Stimulated activated CD4-positive, alpha-beta T cell treated with anti-CD3 and anti-CD28 coated beads, TNF-alpha, amount 100 ng/mL, for 1 hour (primary cell): Measurements from ENCODE around the gene DENND4B.

Source experiments
- DNase-seq, 3 donors: peaks; one replicate each; pipeline ENCODE4 v3.0.0-alpha.2; 2020; ENCODE audit warnings: low read depth in 3 of 3, low spot score in 1 of 3

DENND4B gene

DNA sequence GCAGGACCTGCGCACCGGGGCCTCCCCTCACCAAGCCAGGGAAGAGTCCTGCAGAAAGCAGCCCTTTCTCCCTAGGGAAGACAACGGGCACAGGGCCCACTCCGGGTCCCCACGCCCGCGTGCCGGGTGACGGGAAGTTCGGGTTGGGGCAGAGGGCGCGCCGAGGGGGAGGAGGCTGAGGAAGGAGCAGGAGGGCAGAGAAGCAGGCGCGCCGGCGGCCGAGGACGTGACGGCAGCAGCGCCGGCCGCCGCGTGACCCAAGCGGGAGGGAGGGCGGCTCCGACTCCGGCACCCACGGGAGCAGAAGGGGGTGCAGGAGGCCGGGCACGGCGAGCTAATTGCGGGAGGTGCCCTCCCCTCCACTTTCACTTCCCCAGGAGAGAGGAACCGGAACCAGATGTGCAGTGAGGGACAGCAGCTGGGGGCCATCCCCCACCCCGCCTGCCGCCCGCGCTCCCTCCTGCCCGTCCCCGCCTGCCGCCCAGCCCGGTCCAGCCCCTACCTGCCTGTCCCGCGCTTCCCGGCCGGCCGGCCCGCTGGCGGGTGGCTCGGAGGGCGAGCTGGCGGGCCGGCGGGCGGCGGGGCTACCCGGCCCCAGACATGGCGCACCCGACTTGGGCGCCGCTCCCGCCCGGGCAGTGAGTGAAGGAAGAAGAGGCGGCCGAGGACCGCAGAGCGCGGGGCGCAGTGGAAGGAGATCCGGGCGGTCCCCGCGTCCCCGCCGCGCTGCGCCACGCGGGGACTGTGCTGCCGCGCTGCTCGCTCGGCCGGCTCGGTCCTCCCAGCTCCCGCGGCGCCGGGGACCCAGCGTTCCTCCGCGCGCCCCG is 510 bp downstream of the DENND4B start:
- DNase-seq, result peak in 2 of 3 donors; percentile 33 to 50

DNA sequence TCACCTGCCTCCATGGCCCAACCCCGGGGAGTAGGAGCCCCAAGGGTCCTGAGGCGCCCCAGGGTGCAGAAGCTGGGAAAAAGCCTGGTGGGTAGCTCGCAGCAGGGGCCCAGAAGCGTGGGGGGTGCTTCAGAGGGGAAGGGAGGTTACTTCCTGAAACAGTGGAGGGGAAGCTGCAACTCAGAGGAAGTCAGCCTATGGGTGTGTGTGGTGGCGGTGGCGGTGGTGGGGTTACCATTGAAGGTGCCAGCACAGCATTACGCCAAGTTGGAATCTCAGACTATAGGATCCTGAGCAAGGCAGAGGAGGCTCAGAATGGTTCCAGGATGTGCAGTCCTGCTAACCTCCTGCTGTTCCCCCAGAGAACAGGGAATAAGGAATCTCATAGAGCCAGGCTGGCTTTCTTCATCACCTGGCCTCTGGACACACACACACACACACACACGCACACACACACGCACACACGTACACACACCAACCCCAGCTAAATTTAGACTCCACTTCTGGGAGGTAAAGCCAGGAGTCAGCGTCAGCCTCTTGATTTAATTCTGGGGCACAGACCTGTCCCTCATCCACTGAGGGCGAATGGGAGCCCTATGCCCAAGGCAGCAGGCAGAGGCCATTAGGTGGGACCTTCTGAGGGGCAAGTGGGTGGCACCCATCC is 1.3 kb downstream of the DENND4B start:
- DNase-seq, result peak in 2 of 3 donors; percentile 44 to 47

DNA sequence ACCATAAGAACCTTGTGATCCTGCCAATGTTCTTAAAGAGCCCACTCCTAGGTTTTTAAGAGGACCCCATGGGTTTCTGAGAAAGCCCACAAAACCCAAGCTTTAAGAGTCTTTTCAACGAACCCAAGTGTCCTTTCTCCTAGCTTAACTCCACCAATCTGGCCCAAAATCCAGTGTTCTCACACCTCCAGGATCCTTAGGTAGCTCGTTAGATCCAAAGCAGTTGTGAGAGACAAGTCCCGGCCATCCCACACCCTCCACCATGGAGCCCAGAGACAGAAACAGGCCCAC is 1.7 kb downstream of the DENND4B start:
- DNase-seq, result no peak

DNA sequence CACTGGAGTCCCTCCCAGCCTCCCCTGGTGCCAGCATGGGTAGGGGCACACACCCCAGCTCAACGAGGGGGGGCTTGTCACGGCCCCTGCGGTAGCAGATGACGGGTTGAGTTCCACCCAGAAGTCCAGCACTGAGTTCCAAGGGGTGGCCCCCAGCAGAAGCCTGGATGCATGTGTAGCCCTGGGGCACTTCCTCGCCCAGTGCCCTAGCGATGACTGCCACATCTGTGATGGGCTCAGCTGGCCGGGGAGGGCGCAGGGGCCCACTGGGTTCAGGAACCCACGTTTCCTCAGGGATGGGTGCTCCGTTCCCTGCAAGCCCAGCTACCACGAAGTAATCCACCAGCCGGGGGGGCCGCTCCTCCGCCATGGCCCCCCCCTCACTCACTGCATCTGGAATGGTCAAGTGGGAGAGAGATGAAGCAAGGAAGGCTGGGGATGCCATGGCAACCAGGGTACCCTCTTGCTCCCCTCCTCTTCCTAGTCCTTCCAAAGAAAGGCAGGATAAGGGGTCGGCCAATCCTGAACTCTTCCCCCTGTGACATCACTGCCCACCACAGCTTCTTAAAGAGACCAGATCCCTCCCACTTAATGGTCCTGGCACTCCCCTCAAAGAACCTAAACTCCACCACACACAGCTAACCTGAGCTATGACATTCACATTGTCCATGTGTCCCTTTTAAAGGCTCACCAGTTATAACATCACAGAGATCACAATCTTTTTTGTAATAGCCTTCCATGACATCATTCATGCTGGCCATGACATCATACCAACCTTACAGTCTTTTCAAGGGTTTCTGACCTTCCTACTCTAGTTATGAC is 2.3 kb downstream of the DENND4B start:
- DNase-seq, result no peak

DNA sequence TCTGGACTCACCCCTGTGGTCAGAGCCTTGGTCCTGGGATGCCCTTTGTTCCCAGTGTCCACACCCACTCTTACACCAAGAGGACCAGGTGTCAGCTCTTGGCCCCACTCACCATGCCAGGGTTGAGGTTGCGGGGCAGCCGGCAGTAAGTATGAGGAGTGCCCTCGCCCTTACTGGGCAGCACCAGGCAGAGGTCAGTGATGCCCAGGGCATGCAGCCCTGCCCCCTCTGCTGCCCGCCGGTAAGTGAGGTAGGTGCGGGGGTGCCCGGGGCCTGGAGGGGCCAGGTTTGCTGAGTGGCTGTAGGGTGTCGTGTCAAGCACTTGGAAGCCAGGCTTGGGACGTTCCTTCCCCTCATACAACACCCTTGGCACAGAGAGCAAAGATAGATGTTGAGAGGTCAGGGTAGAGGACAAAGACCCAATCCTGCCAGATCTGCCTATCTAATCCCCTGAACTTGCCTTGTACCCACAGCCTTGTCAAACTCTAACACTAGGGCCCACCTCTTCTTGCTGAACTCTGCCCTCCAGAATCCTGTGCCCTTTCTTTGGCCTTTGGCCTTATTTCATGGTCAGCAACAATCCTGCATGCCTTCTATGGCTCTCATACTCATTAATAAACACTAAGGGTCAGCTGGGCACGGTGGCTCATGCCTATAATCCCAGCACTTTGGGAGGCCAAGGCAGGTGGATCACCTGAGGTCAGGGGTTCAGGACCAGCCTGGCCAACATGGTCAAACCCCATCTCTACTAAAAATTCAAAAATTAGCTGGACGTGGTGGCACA is 3.6 kb downstream of the DENND4B start:
- no peak for DNase-seq

DNA sequence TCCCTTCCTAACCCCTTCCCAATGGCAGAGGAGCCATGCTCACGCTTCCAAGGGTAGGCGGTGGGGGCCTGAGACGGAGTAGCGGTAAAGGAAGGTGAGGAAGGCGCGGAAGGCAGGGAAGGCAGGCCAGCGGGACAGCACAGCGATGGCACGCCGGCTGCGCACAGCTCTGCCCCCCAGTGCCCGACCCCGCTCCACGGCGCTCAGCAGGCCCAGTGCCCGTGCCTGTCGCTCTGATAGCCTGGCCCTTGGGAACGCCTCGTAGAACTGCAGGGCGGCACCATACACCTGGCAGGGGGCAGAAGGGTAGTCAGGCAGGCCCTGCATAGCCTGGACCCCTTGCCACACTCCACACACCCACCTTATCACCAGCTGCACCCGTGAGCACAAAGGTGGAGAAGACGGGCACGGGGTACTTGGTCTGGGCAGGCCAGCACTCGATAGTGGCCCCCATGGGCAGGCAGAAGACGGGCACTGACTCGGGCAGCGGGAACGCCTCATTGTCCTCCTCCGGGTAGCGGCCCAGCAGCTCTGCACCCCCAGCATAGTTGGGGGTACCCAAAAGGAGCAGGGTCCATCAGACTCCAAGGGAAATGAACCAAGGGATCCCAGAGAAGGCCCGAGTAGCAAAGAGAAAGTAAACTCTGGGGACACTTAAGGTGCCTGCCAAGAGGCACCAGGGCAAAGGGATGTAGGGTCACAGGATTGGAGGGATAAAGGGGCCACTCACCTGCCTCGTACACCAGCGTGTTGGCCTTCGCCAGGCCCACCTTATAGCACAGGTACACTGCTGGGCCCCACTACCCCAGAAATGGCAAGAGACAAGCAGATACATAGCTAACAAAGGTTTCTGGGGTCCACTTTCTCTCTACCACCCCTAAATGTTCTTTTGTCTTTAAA is 4.4 kb downstream of the DENND4B start:
- no peak for DNase-seq

DNA sequence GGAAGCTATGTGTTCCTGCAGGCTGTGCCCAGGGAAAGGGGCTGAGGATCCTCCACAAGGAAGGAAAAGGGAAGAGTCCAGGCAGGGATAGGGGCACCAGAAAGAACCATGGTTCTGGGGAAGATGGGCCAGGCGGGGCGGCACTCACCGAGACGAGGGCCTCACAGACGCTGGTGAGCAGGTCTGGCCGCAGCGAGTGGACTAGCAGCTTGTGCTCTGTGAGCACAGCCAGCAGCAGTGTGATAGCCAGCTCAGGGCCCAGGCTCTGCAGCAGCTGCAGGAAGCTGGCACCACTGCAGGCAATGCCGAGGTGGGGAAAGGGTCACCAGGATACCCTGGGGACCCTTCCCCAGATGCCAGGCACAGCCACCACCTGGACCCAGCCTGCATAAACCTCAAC is 5.8 kb downstream of the DENND4B start:
- no peak for DNase-seq

DNA sequence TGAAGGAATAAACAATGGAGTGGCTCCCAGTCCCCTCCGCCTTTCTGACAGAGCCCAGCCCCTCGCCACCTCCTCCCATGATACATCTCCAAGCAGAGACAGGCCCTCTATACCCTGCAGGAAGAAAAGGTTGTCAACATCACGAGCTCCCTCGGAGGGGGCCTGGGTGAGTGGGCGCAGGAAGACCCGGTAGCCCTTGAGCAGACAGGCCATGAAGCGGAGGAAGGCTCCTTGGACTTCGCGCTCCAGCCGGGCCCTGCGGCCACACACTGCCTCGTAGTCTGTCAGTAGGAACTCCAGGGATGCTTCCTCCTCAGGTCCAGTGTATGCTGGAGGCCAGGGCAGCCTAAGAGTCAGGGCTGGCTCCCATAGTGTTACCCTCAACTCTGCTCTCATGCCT is 7.0 kb downstream of the DENND4B start:
- DNase-seq, result no peak

DNA sequence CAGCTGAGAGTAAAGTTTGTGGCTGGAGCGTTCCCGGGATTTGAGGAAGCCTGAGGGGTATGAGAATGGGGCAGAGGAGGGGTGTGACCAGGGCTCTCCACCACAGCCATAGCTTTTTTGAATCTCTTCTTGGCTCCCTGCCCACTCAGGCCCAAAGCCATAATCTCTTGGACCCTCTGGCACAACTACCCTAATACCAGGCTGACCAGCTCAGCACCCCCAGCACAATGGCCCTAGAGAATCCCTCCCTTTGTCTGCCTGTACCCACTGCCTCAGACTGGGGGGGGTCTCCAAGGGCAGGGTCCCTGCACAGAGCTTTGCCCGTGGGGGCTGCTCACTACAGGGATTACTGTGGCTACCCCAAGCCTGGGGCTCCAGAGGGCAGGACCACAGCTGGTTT is 7.5 kb downstream of the DENND4B start:
- DNase-seq, result no peak

DNA sequence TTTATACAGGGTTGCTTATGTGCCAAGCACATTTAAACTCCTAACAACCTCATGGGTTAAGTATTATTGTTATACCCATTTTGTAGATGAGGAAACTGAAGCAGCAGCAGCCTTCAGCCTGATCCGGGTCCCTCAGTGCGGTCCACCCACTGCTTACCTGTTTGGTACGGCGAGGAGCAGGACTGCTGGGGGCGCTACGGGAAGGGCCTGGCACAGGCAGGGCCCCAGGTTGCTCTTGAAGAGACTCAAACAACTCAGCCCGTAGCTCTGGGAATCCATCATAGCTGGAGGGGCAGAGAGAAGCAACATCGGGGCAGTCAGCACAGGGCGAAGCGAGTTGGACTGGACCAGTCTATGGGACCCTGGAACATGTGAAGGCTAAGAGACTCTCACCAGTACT is 9.2 kb downstream of the DENND4B start:
- DNase-seq, result no peak

DNA sequence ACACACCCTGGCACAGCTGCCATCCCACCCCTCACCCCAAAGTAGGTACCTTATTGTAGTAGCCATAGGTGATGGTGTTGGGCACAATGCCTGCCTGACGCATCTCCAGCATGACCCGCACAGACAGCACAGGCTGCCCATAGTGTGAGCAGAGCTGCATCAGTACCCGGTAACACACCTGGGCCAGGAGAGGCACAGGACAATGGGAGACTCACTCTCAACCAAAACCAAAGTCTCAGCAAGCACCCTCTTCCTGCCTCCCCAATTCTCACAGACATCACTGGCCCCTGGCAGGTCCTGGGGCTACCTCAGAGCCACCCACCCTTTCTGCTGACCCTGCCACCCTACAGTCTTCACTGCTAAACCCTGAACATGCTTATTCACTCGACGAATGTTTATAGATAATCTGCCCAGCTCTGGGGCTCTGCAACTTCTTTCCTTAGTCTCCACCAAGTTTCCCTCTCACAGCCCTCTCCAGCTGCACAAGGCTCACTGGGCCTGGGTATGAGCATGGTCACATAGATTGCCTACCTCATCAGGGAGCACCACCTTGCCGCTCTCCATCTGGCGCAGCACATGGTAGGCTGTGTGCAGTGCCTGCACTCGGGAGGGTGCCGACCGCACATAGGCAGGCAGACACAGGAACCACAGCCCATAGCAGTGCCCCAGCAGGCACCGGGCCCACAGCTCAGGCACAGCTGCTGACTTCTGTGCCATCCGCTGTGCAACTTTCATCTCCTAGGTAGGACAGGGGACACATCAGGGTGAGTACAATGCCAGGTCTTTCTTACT is 10.3 kb downstream of the DENND4B start:
- no peak for DNase-seq

DNA sequence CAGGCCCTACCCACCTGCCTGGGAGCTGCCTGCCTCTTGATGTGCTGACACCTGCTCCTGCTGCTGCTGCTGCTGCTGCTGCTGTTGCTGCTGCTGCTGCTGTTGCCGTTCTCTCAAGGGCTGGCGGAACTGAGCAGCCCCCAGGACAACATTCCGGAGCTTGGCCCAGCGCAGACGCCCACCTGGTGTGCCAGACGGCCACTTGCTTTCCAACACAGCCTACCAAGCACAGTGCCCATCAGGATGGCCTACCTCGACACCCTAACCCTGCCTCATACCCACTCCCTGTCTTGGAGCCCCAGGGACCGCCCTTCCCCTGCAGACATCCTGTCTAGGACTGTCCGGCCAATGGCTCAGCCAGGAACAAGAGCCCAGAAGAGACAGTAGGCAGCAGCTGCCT is 11.8 kb downstream of the DENND4B start:
- DNase-seq, result no peak

DNA sequence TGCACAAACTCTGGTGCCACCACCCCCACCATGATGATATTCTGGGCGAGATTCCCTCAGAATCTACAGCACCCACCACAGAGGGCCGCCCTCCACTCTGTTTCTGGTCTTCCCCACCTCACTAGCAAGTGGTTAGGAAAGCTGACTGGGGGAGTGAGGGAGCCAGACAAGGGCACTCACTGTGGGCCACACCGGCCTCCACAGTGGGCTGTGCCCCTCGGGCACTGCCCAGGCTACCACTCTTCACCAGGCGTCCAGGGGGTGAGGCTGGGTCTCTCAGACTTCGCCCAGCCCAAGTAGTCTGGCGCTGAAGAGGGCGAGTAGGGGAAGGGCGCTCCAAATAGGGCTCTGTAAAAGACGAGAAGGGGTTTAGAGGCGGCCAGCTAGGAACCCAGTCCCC is 12.6 kb downstream of the DENND4B start:
- no peak for DNase-seq

DNA sequence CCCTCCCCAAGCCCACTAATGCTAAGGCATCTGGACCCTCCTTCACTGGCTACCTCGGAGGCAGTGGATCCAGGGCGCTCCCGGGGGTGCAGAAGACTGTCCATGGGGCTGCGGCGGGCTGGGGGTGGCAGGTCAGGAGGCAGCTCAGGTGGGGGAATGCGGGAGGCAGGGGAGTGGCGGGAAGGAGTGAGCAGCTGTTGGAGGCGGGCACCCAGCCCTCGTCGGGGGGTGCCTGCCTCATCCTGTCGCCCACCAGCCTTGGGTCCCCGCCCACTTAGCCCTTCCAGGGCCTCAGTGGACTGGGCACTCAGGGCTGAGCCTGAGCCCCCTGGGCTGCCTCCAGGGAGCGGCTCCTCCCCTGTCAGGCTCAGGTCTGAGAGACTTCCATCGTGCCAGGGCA is 13.1 kb downstream of the DENND4B start:
- no peak for DNase-seq

DNA sequence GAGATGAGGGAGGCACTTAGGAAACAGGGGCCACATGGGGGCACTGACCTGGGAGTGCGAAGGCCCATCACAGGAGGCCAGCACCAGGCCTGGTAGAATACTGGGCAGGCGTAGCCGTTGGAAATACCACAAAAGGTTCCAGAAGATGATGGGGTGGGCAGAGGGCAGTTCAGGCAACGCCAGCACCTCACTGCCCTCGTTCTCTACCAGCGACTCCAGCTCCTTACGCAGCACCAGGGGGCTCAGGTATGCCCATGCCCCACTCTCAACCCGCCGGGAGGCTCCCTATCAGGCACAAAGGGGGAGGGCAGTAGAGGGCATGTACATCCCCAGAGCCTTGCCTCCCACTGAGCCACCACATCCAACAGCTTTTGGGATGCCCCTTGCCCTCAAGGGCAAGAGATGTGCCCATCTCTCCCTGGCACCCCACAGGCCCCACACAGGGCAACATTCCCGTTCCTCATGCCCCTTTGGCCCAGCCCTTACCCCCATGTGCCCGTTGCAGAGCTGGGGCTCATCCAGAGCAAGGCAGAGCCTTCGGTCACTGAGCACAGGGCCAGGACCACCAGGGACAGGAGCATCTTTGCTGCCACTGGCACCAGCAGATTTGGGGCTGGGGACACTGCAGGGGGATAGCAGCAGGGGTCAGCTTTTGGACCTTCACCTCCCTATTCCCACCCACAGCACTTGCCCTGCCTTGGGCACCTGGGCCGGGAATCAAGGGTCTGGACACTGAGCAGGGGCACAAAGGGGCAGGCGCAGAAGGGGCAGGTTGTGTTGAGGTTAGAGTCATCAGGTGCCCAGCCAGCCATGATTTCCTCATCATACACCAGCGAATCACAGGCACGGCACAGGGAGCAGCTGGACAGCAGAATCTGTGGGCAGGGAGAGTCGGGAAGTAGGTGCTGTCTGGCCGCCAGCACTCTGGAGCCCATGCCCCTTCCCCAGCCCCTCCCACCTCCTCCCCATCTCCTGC is 14.1 kb downstream of the DENND4B start:
- no peak for DNase-seq

DNA sequence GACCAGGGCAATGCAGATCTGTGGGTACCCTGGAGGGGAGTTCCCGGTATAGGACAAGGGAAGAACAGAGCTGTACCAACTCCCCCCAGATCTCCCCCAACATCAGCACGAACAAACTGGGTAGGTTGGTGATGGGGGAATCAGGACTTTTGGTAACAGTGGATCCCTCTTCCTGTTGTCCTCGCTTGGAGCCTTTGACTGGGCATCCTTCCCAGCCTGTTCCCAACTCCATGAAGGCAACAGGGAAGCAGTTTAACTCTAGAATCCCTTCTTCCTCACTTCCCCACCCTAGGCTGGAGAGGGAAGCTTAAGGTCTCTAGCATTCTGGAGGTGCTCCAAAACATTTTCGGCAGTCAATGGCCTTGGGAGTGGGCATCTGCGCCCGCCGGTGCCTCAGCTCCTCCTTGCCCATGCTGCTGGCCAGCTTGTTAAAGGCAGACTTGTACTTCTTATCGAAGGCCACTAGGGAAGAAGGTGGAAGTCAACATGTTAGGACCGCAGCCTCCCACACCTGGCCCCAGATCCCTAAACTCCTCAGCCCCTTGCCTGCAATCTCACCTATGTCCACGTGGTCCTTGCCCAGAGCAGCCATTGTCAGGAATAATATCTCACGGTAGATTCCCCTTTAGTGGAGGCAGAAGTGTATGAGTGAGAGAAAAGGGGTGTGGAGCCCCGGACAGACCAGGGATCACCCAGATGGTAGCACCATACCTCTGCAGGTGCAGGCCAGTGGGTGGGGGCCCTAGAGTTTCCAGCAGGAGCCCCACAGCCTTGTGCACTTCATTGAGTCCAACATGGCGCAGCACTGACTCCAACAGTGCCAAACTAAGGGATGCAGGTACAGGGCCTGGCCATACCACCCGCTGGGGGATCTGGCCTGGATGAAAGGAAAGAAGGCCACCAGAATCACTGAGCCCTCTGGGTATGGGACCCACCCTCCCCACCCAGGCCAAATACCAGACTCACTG is 16.3 kb downstream of the DENND4B start:
- no peak for DNase-seq

DNA sequence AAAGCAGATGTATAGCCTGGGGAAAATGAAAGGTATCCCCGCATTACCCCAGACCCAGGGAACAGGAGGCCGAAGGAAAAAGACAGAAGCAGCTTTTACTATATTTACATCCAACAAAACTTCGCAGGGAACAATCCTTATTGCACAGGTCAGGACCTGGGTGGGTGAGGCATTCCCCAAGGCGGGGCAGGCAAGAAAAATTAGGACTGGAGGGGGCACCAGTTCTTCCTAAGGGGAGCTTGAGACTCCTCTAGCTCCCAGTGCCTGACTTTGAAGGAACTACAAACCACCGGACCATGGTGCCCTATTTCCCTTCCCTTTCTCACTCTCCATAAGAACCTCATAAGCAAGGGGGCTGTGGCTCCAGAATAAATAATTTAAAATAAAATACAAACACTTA is 17.1 kb downstream of the DENND4B start:
- DNase-seq, result no peak
